Thymus (tissue), 11 donors: Measurements from ENCODE around the gene CTDSPL. TPM values are rescaled to one million over a fixed set of nuclear protein-coding genes. Genes with fewer than 3 reads are reported as not detected.
"Not testable (repeated sequence)": the region's sequence is repeated elsewhere in the genome, so short reads cannot be mapped to it uniquely, and the experiment has no call there.

ENCODE experiments used
- DNase-seq, 9 donors: peaks; one replicate each; pipeline ENCODE4 v3.0.0-alpha.2; 2013; ENCODE audit warnings: low spot score in 9 of 9, low read depth in 6 of 9, missing footprints in 1 of 9
- H3K27ac ChIP-seq, 2 donors: one replicate each; pipeline ENCODE4 v1.5.1; 2013; ENCODE audit warnings: control low read depth in 1 of 2, low read depth in 1 of 2, low read length in 1 of 2, mild to moderate bottlenecking in 1 of 2, moderate library complexity in 1 of 2
- H3K27me3 ChIP-seq, 2 donors: one replicate each; pipeline ENCODE4 v1.5.1; 2013; ENCODE audit warnings: low read length in 1 of 2; ENCODE audit not compliant: control insufficient read depth in 2 of 2, insufficient read depth in 1 of 2
- H3K36me3 ChIP-seq, 2 donors: one replicate each; pipeline ENCODE4 v1.5.1; 2013; ENCODE audit warnings: low read length in 1 of 2, mild to moderate bottlenecking in 1 of 2, moderate library complexity in 1 of 2; ENCODE audit not compliant: control insufficient read depth in 2 of 2, insufficient read depth in 2 of 2
- H3K4me1 ChIP-seq, 2 donors: one replicate each; pipeline ENCODE4 v1.5.1; 2013; ENCODE audit warnings: low read length in 2 of 2; ENCODE audit not compliant: control insufficient read depth in 2 of 2, insufficient read depth in 2 of 2
- H3K4me3 ChIP-seq, 2 donors: one replicate each; pipeline ENCODE4 v1.5.1; 2013; ENCODE audit warnings: low read length in 2 of 2, control low read depth in 1 of 2, mild to moderate bottlenecking in 1 of 2
- H3K9me3 ChIP-seq, 2 donors: one replicate each; pipeline ENCODE4 v1.5.1; 2013; ENCODE audit warnings: low read length in 1 of 2, mild to moderate bottlenecking in 1 of 2; ENCODE audit not compliant: control insufficient read depth in 2 of 2, insufficient read depth in 1 of 2
- WGBS: extraction: QIAGEN DNeasy Blood & Tissue Kit; methylation state at CpG from one replicate; pipeline ENCODE4 v1.1.7; 2013; 5-methylcytosine and 5-hydroxymethylcytosine counted together
- polyA plus RNA-seq: library from polyadenylated mRNA; stranded (reverse); fragments of 200-250 nt; gene quantifications from one replicate; pipeline ENCODE4 v1.2.3, GENCODE V29; 2013
- total RNA-seq: library from RNA; stranded (reverse); fragments of 120-200 nt; gene quantifications from one replicate; pipeline ENCODE4 v1.2.4, GENCODE V29; 2013
- donor health status: healthy.

CTDSPL gene
- total and polyA plus RNA-seq, 2 donors, result 4.4 to 6.5 TPM

DNA sequence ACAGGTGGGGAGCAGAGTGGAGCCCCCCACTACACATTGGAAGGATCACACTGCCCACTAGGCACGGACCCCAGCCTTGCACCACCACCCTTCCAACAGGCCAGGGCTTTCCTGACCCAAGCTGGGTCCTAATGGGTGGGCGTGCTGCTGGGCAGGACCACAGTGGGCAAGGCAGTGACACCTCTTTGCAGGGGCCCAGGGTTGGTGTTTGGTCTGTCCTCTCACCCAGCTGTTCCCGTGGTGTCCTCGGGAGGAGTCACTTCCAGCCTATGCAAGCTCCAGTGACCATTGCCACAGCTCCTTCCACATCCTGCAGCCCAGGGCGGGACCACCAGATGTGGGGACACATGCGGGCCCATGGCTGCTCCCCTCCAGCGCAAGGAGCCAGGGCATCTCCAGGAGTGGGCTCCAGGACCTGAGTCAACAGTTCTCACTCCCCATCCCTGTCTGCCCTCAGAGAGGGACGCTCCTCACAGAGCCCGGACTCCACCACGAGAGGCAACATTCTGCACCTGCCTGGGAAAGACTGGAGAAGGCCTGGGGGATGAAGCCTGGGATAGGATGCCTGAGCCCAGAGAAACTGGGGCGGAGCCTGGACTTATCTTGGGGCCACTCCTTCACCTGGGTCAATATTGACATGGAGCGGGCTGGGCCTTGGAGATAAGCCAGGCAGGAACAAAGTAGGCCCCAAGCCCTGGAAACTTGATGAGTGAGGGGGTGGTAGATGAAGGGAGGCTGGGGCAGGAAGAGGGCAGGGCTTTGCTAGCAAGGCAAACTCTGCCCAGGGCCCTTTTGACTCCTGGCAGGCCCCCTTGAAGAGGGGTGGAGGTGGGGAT, 125.0 kb downstream of the CTDSPL start:
- no peaks in the 10 kb centered on the region for H3K36me3 ChIP-seq
- H3K9me3 ChIP-seq, result no peaks in the 10 kb centered on the region
- no peaks in the 10 kb centered on the region for H3K27me3 ChIP-seq
- no peak for DNase-seq
- no peak overlapping the region for H3K27ac ChIP-seq
- no peak overlapping the region for H3K4me3 ChIP-seq
- H3K4me1 ChIP-seq, result peaks cover 0 to 5% of the 10 kb centered on the region in 2 donors
- WGBS, result 93% methylated on average over 12 of the region's 12 CpGs

DNA sequence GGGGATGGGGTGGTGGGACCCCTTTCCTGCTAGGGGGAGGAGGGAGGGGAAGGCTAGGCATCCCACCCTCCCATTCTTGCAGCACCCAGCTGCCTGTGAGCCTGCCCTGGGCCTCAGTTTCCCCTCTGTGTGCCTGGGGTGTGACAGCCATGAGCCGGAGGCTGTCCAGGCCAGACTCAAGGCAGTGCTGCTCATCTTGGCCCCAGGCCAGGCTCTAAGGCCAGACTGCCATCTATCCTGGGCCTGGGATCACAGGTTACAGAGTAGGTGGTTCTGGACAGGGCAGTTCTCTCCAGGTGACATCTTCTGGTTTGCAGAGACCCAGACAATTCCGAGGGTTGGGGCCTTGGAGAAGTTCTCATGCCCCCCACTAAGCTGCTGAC, 125.6 kb downstream of the CTDSPL start:
- Histone ChIP-seq H3K4me1 (peaks cover 0 to 5% of the 10 kb centered on the region in 2 donors), H3K4me3 (no peak overlapping the region), H3K36me3 (no peaks in the 10 kb centered on the region), H3K27me3 (no peaks in the 10 kb centered on the region), H3K27ac (no peak overlapping the region), H3K9me3 (no peaks in the 10 kb centered on the region)
- DNase-seq, result no peak
- 99% methylated on average over 2 of the region's 2 CpGs for WGBS

DNA sequence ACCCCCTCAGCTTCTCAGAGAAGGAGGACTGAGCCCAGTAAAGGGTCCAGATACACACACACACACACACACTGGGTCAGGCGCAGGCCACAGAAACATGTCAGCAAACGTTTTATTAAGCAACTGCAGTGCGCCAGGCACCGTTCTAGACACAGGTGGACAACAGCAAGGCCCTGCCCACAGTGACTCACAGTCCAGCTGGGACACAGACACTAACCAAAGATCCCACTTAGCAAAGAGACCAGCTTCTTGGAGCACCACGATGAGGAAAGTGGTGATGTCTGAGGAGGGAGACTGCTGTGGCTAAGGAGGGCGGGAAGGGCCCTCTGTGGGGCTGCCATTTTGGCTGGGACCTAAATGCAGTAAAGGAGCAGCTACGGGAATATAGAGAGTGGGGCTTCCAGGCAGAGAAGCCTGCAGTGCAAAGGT, 126.1 kb downstream of the CTDSPL start:
- no peak overlapping the region for H3K27ac ChIP-seq
- DNase-seq, result no peak

DNA sequence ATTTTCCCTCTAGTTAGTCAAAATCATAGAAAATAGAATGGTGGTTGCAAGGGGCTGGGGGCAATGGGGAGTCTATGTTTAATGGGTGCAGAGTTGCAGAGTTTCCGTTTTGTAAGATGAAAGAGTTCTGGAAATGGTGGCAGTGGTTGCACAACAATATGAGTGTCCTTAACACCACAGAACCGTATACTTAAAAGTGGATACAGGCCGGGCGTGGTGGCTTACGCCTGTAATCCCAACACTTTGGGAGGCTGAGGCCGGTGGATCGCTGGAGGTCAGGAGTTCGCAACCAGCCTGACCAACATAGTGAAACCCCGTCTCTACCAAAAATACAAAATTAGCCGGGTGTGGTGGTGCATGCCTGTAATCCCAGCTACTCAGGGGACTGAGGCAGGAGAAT, 126.7 kb downstream of the CTDSPL start:
- H3K27me3 ChIP-seq, H3K9me3 ChIP-seq, H3K27ac ChIP-seq, H3K4me1 ChIP-seq, H3K4me3 ChIP-seq, H3K36me3 ChIP-seq, DNase-seq: not testable (repeated sequence)
- 98% methylated on average over 10 of the region's 10 CpGs for WGBS

More for the DNA sequence above, 126.1 kb downstream of the CTDSPL start:
- Histone ChIP-seq H3K9me3 (no peaks in the 10 kb centered on the region), H3K4me1 (peaks cover 0 to 5% of the 10 kb centered on the region in 2 donors), H3K27me3 (no peaks in the 10 kb centered on the region), H3K4me3 (no peak overlapping the region), H3K36me3 (no peaks in the 10 kb centered on the region)
- WGBS, result 96% methylated on average over 7 of the region's 7 CpGs

DNA sequence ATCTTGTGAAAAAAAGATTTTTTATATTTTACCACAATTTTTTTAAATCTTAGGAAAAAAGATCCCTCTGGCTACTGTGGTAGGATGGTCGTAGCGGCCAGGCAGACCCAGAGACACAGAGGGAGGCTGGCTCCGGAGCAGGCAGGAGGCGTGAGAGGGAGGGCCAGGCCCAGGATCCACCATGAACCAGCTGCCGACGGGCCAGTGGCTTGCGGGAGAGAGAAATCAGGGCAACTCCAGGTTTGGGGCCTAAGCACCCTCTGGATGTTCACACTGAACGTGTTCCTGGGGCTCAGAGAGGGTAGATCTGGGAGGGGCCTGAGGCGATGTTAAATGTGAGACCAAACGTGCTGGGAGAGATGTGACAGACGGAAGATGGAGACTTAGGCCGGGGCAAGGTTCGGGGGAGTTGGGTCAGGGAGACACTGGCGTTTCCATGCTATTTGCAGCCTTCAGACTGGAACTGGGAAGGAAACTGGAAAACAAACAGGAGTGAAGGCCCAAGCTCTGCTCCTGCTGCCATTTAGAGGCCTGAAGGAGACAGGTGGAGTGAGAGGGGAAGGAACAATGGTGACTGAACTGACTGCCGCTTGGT, 127.3 kb downstream of the CTDSPL start:
- DNase-seq, result no peak
- WGBS, result 93% methylated on average over 15 of the region's 15 CpGs

DNA sequence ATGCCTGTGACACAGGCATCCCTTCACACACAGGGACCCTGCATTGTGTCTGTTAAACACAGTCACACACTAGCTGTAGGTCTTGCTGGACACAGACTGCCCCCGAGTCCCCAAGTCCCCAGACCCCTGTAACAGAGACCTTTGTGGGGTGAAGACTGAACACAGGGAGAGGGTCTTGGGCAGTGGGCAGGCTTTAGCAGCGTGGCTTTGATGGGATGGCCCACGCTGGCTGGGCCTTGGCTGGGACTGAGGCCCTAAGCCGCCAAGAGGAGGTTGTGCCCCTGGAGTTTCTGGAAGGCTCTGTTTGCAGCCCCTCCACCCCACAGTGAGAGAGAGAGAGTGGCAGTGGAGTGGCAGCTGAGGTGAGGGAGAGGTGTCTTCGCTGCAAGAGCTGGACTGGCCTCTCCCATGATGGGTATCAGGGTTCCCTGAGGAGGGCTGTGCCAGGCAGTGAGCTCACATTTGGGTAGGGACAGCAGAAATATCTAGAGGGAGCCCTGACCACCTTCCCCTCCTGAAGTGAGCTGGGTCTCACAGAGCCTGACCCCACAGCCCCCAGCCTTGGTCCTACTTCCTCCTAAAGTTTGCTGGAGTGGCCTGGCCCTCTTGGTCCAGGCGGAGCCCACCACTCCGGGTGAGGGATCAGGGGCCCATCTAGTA, 128.3 kb downstream of the CTDSPL start:
- Histone ChIP-seq H3K36me3 (no peaks in the 10 kb centered on the region), H3K4me1 (peaks cover 2 to 12% of the 10 kb centered on the region in 2 donors), H3K27me3 (no peaks in the 10 kb centered on the region), H3K9me3 (no peaks in the 10 kb centered on the region), H3K4me3 (no peak overlapping the region), H3K27ac (no peak overlapping the region)
- DNase-seq, result no peak
- 94% methylated on average over 7 of the region's 7 CpGs for WGBS

More for the DNA sequence above, 127.3 kb downstream of the CTDSPL start:
- Histone ChIP-seq H3K4me3 (no peak overlapping the region), H3K36me3 (no peaks in the 10 kb centered on the region), H3K4me1 (peaks cover 0 to 12% of the 10 kb centered on the region in 2 donors), H3K27ac (no peak overlapping the region), H3K9me3 (no peaks in the 10 kb centered on the region), H3K27me3 (no peaks in the 10 kb centered on the region)

DNA sequence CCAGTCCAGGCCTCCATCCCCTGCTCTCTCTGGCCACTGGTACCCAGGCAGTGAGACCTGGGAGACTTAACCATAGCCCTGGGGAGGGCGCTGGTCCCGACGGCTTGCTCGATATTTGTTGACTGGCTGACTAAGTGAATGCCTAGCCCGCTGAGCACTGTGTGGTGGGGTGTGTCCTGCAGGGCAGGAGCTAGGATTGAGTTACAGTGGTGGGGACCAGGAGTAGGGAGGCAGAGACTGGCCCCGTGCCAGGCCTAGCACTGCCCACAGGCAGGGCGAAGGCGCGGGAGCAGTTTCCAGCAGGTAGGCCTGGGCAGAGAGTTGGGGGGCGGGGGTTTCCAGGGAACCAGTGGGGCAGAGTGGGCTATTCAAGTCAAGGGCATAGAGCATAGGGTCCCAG, 128.8 kb downstream of the CTDSPL start, which contains the start of gene VILL:
Gene VILL, plus strand, starts transcription at position 260 of the 400 bp plus-strand sequence. CDS start 2,887 bp downstream, outside the sequence.
- Histone ChIP-seq H3K27ac (no peak within 1 kb of the TSS), H3K4me3 (no peak within 1 kb of the TSS), H3K36me3 (peaks cover 0 to 3% of the 10 kb centered on the region in 2 donors), H3K27me3 (no peaks in the 10 kb centered on the region), H3K9me3 (no peaks in the 10 kb centered on the region), H3K4me1 (peaks cover 5 to 16% of the 10 kb centered on the region in 2 donors)
- WGBS, result 94% methylated on average over 10 of the region's 10 CpGs
- DNase-seq, result no peak

DNA sequence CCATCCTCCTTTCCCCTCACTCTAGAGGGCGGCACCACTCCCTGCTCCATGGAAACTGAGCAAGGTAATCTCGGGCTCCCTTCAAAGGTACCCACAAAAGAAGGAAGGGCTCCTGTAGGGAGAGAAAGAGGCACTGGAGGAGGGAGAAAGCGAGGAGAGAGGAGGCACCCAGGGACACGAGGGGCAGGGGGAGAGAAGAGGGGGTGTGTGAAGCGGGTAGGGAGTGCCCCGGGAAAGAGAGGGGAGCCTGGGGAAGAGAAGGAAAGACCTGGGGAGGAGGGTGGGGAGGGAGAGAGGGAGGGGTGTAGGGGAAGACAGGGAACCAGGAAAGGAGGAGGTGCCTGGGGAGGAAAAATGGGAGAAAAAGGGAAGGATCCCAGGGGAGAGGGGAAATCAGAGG, 129.4 kb downstream of the CTDSPL start:
- no peak for DNase-seq

DNA sequence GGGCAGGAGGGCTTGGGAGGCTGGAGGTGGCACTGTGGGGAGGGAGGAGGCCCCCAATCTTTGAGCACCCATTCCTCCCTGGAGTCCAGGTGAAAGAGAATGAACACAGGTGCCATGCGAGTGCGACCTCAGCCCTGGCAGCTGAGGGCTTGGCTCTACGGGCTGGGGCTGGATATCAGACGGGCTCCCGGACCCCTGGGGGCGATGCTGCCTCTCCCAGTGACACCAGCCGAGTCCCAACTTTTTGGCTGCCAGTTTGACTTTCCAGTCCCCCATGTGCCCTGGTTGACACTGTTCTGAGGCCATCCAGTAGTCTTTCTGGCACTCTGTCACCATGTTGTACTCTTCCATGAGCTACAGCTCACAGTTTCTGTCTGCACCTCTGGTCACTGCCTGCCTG, 130.1 kb downstream of the CTDSPL start:
- H3K27ac ChIP-seq, result no peak overlapping the region
- DNase-seq, result no peak
- peaks cover 6 to 11% of the 10 kb centered on the region in 2 donors for H3K36me3 ChIP-seq
- WGBS, result 95% methylated on average over 7 of the region's 7 CpGs
- peaks cover 7 to 25% of the 10 kb centered on the region in 2 donors for H3K4me1 ChIP-seq
- H3K9me3 ChIP-seq, result no peaks in the 10 kb centered on the region
- no peak overlapping the region for H3K4me3 ChIP-seq
- H3K27me3 ChIP-seq, result no peaks in the 10 kb centered on the region

More for the DNA sequence above, 129.4 kb downstream of the CTDSPL start:
- Histone ChIP-seq H3K27me3 (no peaks in the 10 kb centered on the region), H3K36me3 (peaks cover under 1 to 6% of the 10 kb centered on the region in 2 donors), H3K4me3 (no peak overlapping the region), H3K27ac (no peak overlapping the region), H3K4me1 (peaks cover 5 to 22% of the 10 kb centered on the region in 2 donors), H3K9me3 (no peaks in the 10 kb centered on the region)
- WGBS, result 89% methylated on average over 6 of the region's 6 CpGs
